Measurements from ENCODE around the gene MRPL12. TPM values are rescaled to one million over a fixed set of nuclear protein-coding genes. Genes with fewer than 3 reads are reported as not detected.

The MRPL12 gene
- total and polyA plus RNA-seq, 9 of the 15 experiments (the other 6 are each of a cell fraction or from before 2014, with no cell fraction given) = 0.94 to 338 (median 100) TPM

DNA sequence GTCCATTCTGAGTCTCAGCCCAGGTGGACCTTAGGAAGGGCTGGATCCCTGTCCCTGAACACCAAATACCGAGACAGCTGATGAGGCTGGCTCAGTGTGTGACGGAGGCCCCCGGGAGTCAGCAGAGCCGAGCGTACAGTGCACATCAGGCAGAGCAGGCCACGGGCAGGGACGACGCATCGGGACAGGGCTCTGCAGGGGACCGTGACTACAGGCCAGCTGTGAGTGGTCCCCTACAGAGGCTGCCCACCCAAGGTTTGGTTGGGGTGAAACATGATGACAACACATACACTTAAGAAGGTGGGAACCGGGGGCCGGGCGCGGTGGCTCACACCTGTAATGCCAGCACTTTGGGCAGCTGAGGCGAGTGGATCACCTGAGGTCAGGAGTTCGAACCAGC is 30.2 kb upstream of the MRPL12 start:
- DNase-seq (ENCODE audit: extremely low read depth in 1 of 4, low spot score in 3 of 4) (no peak), FAIRE-seq (no peak), ATAC-seq (no peak)
- 96% methylated on average over 16 of the region's 16 CpGs for WGBS (ENCODE audit: insufficient coverage, low coverage, missing lambda C conversion rate)
- no peaks in the 10 kb centered on the region for H4K20me1 ChIP-seq (replicated peaks; ENCODE audit: control insufficient read depth, insufficient read depth, low read length)
- H3K27me3 ChIP-seq (ENCODE audit: control insufficient read depth in 2 of 2, insufficient read depth in 2 of 2, low read length in 2 of 2) = no peaks in the 10 kb centered on the region
- no peaks in the 10 kb centered on the region for H3K9me1 ChIP-seq (ENCODE audit: control insufficient read depth, insufficient read depth, low read length)
- no peaks in the 10 kb centered on the region for H3K9me3 ChIP-seq (replicated peaks; ENCODE audit: control insufficient read depth, insufficient read depth, low read depth, low read length)
- TF ChIP-seq RBFOX2 (IDR thresholded peaks at IDR 0.05; ENCODE audit: low read depth, low read length) = peak; percentile 28; the same call in 1 of the 2 replicates
- no peak for TF ChIP-seq CC2D1A (IDR thresholded peaks at IDR 0.05)
- peaks cover 24% of the 10 kb centered on the region for H3K79me2 ChIP-seq (ENCODE audit: control insufficient read depth, insufficient read depth, low read length)
- H3K9ac ChIP-seq (ENCODE audit: insufficient read depth in 1 of 2, low read depth in 2 of 2, low read length in 2 of 2) = peak overlapping the region in 1 of 2 experiments; percentile 71; a peak in 1 of 4 replicates
- CTCF ChIA-PET (ENCODE audit: low intra/inter-chr PET ratio) = no interaction called here
- H3K4me3 ChIP-seq = no peak overlapping the region
- BruUV-seq (replicated peaks) = no TSS peak
- H2AFZ ChIP-seq (ENCODE audit: low read depth, low read length) = no peak overlapping the region
- H3K4me2 ChIP-seq (ENCODE audit: insufficient read depth, low read length) = no peak overlapping the region
- peaks cover 6 to 55% of the 10 kb centered on the region in 2 experiments; a peak in 4 of 5 replicates for H3K4me1 ChIP-seq (replicated peaks in 1 of 2; ENCODE audit: control insufficient read depth in 2 of 2, insufficient read depth in 2 of 2, low read length in 2 of 2)
- in situ Hi-C loops (cut with MboI) (no loop called here), intact Hi-C loops (cut with micrococcal nuclease) (no loop called here)
- H3K27ac ChIP-seq (ENCODE audit: extremely low read depth, low read depth, low read length) = no peak overlapping the region
- H3K36me3 ChIP-seq (ENCODE audit: control insufficient read depth, insufficient read depth, low read length) = peaks cover 70% of the 10 kb centered on the region
- POLR2A ChIA-PET = interaction anchor here (0.8 to 1.9 kb wide), 5 partner anchors 8 to 29 kb away, joined by 3 to 8 read pairs (median 4); partner anchors contain the start of genes ARL16 and HGS

DNA sequence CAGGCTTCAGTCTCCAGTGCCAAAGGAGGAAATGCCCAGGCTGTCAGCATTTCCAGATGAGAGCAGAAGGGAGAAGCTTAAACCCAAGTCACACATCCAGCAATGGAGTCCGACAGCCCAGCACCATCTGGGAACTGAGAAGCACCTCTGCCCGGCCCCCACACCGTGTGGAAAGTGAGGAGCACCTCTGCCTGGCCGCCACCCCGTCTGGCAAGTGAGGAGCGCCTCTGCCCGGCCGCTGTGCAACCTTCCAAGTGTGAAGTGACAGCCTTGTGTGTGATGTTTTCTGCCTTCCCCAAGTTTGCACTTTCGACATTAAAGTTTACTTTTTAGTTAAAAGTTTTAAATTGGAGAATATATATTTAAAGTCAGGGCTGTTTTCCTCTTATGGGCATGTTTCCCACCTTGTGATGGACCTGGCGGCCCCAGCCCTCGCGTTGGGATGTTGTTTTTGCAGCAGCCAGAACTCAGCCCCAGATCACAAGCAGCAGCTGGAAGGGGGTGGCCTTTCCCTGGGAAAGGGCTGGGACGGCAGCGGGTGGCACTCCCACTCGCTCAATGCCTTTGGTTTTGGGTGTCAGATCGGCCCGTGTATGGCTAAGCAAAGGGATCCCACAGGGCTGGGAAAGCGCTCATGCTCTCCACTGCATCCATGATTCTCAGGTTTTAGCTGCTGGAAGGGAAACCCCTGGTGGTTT is 29.5 kb upstream of the MRPL12 start:
- WGBS (ENCODE audit: insufficient coverage, low coverage, missing lambda C conversion rate) = 83% methylated on average over 18 of the region's 18 CpGs
- intact Hi-C loops (cut with micrococcal nuclease) (no loop called here), in situ Hi-C loops (cut with MboI) (no loop called here)
- Histone ChIP-seq H2AFZ (ENCODE audit: low read depth, low read length) (no peak overlapping the region), H3K9me3 (replicated peaks; ENCODE audit: control insufficient read depth, insufficient read depth, low read depth, low read length) (no peaks in the 10 kb centered on the region), H3K27ac (ENCODE audit: extremely low read depth, low read depth, low read length) (no peak overlapping the region), H3K9me1 (ENCODE audit: control insufficient read depth, insufficient read depth, low read length) (no peaks in the 10 kb centered on the region), H3K27me3 (ENCODE audit: control insufficient read depth in 2 of 2, insufficient read depth in 2 of 2, low read length in 2 of 2) (no peaks in the 10 kb centered on the region), H3K4me1 (replicated peaks in 1 of 2; ENCODE audit: control insufficient read depth in 2 of 2, insufficient read depth in 2 of 2, low read length in 2 of 2) (peaks cover 0 to 48% of the 10 kb centered on the region in 2 experiments; a peak in 2 of 5 replicates), H4K20me1 (replicated peaks; ENCODE audit: control insufficient read depth, insufficient read depth, low read length) (no peaks in the 10 kb centered on the region), H3K9ac (ENCODE audit: insufficient read depth in 1 of 2, low read depth in 2 of 2, low read length in 2 of 2) (no peak overlapping the region), H3K4me2 (ENCODE audit: insufficient read depth, low read length) (no peak overlapping the region), H3K36me3 (ENCODE audit: control insufficient read depth, insufficient read depth, low read length) (peaks cover 63% of the 10 kb centered on the region), H3K79me2 (ENCODE audit: control insufficient read depth, insufficient read depth, low read length) (peaks cover 17% of the 10 kb centered on the region), H3K4me3 (no peak overlapping the region)
- POLR2A ChIA-PET = interaction anchor here (1.4 to 2.5 kb wide), 4 partner anchors 10 to 38 kb away, joined by 3 to 8 read pairs (median 5); partner anchors contain the start of genes ARL16, HGS and SLC25A10
- DNase-seq (ENCODE audit: extremely low read depth in 1 of 4, low spot score in 3 of 4) (no peak), ATAC-seq (peak; percentile 35), FAIRE-seq (no peak)
- TF ChIP-seq, protein P1, sequence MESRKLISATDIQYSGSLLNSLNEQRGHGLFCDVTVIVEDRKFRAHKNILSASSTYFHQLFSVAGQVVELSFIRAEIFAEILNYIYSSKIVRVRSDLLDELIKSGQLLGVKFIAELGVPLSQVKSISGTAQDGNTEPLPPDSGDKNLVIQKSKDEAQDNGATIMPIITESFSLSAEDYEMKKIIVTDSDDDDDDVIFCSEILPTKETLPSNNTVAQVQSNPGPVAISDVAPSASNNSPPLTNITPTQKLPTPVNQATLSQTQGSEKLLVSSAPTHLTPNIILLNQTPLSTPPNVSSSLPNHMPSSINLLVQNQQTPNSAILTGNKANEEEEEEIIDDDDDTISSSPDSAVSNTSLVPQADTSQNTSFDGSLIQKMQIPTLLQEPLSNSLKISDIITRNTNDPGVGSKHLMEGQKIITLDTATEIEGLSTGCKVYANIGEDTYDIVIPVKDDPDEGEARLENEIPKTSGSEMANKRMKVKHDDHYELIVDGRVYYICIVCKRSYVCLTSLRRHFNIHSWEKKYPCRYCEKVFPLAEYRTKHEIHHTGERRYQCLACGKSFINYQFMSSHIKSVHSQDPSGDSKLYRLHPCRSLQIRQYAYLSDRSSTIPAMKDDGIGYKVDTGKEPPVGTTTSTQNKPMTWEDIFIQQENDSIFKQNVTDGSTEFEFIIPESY (CRISPR knock-in tag; IDR thresholded peaks at IDR 0.05) = 0 out of 2 replicates have a peak, but pooled peaks have one; percentile 51
- TF ChIP-seq ZNF699 (CRISPR knock-in tag; IDR thresholded peaks at IDR 0.05; ENCODE audit: insufficient replicate concordance) = no peak
- peak; percentile 60 for TF ChIP-seq POLR2G (IDR thresholded peaks at IDR 0.05; ENCODE audit: low read depth, low read length)
- TF ChIP-seq RBFOX2 (IDR thresholded peaks at IDR 0.05; ENCODE audit: low read depth, low read length) = peak; percentile 45
- TF ChIP-seq FOXM1 (IDR thresholded peaks at IDR 0.05; ENCODE audit: low read depth) = no peak
- TF ChIP-seq FOXM1 (CRISPR knock-in tag; IDR thresholded peaks at IDR 0.05; ENCODE audit: low read depth) = no peak
- CTCF ChIA-PET (ENCODE audit: low intra/inter-chr PET ratio) = no interaction called here
- BruUV-seq (replicated peaks) = no TSS peak
